ENCODE measurements around the gene VOPP1.
"Not testable (repeated sequence)": the region's sequence is repeated elsewhere in the genome, so short reads cannot be mapped to it uniquely, and the experiment has no call there.

Gene VOPP1

DNA sequence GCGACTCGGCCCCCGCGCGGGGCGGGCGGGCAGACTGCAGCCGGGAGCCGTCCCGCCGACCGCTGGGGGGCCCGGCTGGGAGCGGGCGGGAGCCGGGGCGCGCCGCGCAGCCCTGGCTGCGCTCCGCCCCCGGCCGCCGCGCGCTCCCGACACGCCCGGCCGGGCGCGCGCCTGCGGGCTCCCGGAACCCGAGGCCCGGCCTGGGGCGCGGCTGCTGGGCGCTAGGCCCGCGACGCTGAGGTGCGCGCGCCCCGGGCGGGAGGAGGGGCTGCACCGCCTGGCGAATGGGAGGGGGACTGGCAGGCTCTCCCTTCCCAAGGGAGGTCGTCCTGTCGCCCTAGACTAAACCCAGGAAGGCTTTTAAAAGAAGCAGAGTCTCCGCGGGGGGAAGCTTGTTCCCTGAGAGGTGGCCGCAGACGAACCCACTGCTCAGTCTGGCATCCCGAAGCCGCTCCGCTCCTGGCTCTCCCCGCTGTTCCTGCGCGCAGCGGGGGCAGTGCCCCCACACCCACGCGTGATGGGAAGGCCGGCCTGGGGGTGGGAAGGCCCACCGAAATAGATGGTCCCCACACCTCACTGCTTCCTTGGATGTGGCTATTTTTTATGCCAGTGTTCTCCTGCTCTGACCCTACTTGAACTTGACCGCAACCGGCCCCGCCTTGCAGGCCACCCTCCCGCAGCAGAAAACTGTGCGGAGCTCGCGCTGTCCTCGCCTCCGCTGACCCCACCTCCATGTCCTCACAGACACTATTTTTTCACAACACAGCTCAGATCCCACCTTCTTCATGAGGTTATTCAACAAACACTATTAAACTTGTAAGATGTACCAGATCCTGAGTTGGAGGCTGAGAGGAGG is at the start of gene VOPP1:
VOPP1 (minus strand) TSS at position 125 of the 856 bp plus-strand sequence. CDS start 178 bp downstream, outside the sequence.
- peak within 1 kb of the TSS; percentile 84 for H3K4me3 ChIP-seq (ENCODE audit: low read depth, low read length)
- TF ChIP-seq, protein P1, sequence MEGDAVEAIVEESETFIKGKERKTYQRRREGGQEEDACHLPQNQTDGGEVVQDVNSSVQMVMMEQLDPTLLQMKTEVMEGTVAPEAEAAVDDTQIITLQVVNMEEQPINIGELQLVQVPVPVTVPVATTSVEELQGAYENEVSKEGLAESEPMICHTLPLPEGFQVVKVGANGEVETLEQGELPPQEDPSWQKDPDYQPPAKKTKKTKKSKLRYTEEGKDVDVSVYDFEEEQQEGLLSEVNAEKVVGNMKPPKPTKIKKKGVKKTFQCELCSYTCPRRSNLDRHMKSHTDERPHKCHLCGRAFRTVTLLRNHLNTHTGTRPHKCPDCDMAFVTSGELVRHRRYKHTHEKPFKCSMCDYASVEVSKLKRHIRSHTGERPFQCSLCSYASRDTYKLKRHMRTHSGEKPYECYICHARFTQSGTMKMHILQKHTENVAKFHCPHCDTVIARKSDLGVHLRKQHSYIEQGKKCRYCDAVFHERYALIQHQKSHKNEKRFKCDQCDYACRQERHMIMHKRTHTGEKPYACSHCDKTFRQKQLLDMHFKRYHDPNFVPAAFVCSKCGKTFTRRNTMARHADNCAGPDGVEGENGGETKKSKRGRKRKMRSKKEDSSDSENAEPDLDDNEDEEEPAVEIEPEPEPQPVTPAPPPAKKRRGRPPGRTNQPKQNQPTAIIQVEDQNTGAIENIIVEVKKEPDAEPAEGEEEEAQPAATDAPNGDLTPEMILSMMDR (IDR thresholded peaks at IDR 0.05; ENCODE audit: low read depth, low read length), result no peak

- TF ChIP-seq, protein P1 (IDR thresholded peaks at IDR 0.05; ENCODE audit: low read depth, low read length), result no peak
- H3K4me3 ChIP-seq (ENCODE audit: low read depth, low read length), result no peak overlapping the region
Measured at GRCh38 chr7:55618913-55619312, 46.6 kb upstream of the VOPP1 start.

DNA sequence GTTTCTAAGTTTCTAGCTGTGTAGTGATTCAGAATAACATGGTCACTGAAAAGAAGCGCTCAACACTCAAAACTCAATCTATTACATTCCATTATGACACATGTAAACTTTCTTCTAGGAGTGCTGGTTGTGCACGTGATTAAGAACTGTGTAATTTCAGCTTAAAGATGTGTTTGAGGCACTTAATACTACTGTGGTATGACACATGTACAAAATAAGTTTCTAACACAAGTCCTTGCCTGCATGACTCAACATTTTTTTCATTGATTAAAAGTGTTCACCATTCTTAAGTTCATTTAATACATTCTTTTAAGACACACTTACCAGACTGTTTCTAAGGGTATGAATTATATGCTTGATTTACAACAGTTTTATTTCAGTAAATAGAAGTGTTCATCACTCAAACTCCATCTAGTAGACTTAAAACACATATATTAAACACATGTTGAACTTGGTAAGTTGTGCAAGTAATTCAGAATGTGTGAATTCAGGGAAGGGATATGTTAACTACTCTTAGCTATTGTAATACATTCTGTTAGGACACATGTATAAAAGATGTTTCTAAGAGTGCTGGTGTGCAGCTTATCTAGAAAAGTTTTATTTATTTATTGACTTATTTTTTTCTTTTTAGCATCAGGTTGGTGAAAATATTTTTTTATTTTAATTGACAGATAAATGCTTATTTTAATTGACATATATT is 42.2 kb upstream of the VOPP1 start:
- not testable (repeated sequence) for H3K4me3 ChIP-seq (ENCODE audit: low read depth, low read length)

- H3K4me3 ChIP-seq (ENCODE audit: low read depth, low read length), result not testable (repeated sequence)
Measured at GRCh38 chr7:55609726-55610125, 37.4 kb upstream of the VOPP1 start.

- not testable (repeated sequence) for H3K4me3 ChIP-seq (ENCODE audit: low read depth, low read length)
Measured at GRCh38 chr7:55605661-55606060, 33.4 kb upstream of the VOPP1 start.

DNA sequence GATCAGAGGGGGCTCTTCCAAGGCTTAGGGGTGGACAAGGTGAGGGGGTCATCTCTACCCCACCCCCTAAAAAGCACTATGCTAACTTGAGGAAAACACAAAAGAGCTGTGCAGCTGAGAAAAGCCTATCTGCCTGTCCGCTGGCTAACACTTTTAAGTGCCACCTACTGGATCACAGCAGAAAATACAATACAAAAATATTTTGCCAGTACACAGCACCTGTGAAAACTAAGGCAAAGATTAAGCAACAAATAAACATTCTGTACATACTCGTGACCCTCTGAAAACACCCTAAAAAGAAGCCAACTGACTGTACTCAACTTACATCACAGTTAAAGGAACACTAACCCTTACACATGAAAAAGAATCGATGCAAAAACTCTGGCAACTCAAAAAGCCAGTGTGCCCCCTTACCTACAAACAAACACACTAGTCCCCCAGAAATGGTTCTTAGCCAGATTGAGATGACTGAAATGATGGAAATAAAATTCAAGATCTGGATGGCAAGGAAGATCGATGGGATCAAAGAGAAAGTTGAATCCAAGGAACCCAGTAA is 25.7 kb upstream of the VOPP1 start:
- TF ChIP-seq, protein P1 (IDR thresholded peaks at IDR 0.05; ENCODE audit: low read depth, low read length), result 0 out of 2 replicates have a peak, but pooled peaks have one; percentile 20

DNA sequence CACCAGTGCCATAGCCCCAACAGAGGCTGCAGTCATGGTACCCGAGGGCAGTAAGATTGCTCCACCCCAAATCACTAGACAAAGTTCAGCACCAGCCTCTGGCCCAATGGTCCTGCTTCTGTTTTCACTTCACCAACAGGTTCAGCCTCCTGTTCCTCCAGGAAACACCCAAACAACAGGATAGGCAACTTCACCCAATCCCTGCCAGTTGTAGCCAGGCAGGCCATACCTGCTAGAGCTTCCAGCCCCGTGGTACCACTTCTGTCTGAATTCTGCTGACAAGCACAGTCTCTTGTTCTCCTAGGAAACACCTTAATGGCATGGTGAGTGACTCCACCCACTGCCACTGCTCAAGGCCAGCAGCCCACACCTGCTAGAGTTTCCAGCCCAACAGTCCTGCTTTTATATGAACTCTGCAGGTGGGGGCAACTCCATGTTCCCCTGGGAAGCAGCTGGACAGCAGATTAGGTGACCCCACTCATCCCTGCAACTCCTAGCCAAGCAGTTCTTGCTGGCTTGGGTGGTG is 25.0 kb upstream of the VOPP1 start:
- H3K4me3 ChIP-seq (ENCODE audit: low read depth, low read length), result not testable (repeated sequence)

More for the DNA sequence above, 25.7 kb upstream of the VOPP1 start:
- H3K4me3 ChIP-seq (ENCODE audit: low read depth, low read length), result not testable (repeated sequence)

DNA sequence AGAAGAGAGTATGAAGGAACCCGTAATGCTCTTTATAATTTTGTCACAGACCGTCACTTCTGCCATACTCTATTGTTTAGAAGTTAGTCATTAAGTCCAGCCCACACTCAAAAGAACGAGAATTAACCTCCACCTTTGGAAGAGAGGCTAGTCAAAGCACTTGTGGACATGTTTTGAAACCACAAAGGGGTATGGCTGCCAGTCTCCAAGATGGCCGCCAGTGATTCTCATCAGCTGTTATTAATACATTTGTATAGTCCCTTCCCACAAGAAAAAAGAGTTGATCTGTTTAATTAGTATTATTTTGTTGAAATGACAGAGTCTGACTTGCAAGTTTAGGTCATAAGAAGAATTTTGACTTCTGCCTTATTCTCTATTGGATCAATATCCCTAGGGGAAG is 23.2 kb upstream of the VOPP1 start:
- TF ChIP-seq, protein P1 (IDR thresholded peaks at IDR 0.05; ENCODE audit: low read depth, low read length), result no peak

DNA sequence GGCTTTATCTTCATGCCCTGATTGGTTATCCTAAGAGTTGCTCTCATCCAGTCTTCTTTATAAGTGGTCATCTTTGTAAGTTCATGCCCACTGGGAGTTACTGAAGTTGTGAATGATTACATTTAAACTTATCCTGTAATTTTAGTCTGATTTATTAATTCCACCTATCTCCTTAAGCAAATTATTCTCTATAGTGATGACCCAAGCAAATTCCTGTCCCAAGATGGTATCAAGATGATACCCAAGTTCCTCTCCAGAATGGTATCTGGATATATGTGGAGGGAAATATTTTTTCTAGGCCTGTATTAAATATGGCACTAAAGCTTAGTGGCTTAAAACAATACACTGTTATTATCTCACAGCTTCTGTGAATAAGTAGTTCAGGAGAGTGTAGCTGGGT is 22.6 kb upstream of the VOPP1 start:
- no peak overlapping the region for H3K4me3 ChIP-seq (ENCODE audit: low read depth, low read length)
- TF ChIP-seq, protein P1 (IDR thresholded peaks at IDR 0.05; ENCODE audit: low read depth, low read length), result no peak

More for the DNA sequence above, 23.2 kb upstream of the VOPP1 start:
- H3K4me3 ChIP-seq (ENCODE audit: low read depth, low read length), result no peak overlapping the region

All from WI38 (cell line).